HG02884 (cell line): Measurements from ENCODE around the gene ESPN.

Experiments used
- ATAC-seq: cut with Tn5 transposase; IDR thresholded peaks from one replicate; pipeline ENCODE4 v1.9.1; 2021; ENCODE audit warnings: mild to moderate bottlenecking, moderate library complexity; ENCODE audit not compliant: unreplicated experiment

ESPN gene

GRCh38 chr1:6463120-6463412 lies 38.5 kb downstream of the ESPN start:
- no peak for ATAC-seq

- ATAC-seq: no peak
Measured at GRCh38 chr1:6464514-6464836, 39.9 kb downstream of the ESPN start.

- no peak for ATAC-seq
Measured at GRCh38 chr1:6464915-6465314, 40.3 kb downstream of the ESPN start.

GRCh38 chr1:6465461-6466005 lies 41.0 kb downstream of the ESPN start:
- ATAC-seq: no peak

GRCh38 chr1:6466023-6466422 lies 41.4 kb downstream of the ESPN start, which contains the start of gene TNFRSF25:
TNFRSF25 (minus strand) TSS chr1:6466173; CDS start chr1:6466107, 66 bp downstream.
- no peak for ATAC-seq

GRCh38 chr1:6466751-6467150 lies 42.2 kb downstream of the ESPN start:
- ATAC-seq: no peak

GRCh38 chr1:6467224-6467623 lies 42.6 kb downstream of the ESPN start:
- ATAC-seq: no peak

- ATAC-seq: no peak
Measured at GRCh38 chr1:6467744-6468688, 43.4 kb downstream of the ESPN start.

GRCh38 chr1:6468729-6469461 lies 44.3 kb downstream of the ESPN start:
- ATAC-seq: no peak

GRCh38 chr1:6470132-6471085 lies 45.8 kb downstream of the ESPN start:
- ATAC-seq: no peak

- ATAC-seq: no peak
Measured at GRCh38 chr1:6471086-6471969, 46.8 kb downstream of the ESPN start.

- no peak for ATAC-seq
Measured at GRCh38 chr1:6471970-6472368, 47.4 kb downstream of the ESPN start.

GRCh38 chr1:6472391-6472790 lies 47.8 kb downstream of the ESPN start:
- no peak for ATAC-seq

GRCh38 chr1:6473156-6473555 lies 48.6 kb downstream of the ESPN start:
- ATAC-seq: no peak

- ATAC-seq: no peak
Measured at GRCh38 chr1:6473974-6474814, 49.6 kb downstream of the ESPN start.

GRCh38 chr1:6474815-6475282 lies 50.3 kb downstream of the ESPN start:
- no peak for ATAC-seq

- ATAC-seq: no peak
Measured at GRCh38 chr1:6475381-6476133, 51.0 kb downstream of the ESPN start.

- no peak for ATAC-seq
Measured at GRCh38 chr1:6476483-6476882, 51.9 kb downstream of the ESPN start.
